HepG2 (cell line): ENCODE measurements around the gene AHCTF1. TPM values are rescaled to one million over a fixed set of nuclear protein-coding genes. Genes with fewer than 3 reads are reported as not detected.

Experiments used
- ARID5B ChIP-seq: IDR thresholded peaks from 2 replicates; pipeline ENCODE4 v1.4.0; 2020; ENCODE audit warnings: mild to moderate bottlenecking, missing genetic modification reagents
- ATF3 ChIP-seq: sonication (generic); formaldehyde crosslinking; IDR thresholded peaks from 2 replicates; pipeline ENCODE4 v1.4.0; 2020; ENCODE audit warnings: missing genetic modification reagents
- DMTF1 ChIP-seq: sonication (generic); formaldehyde crosslinking; IDR thresholded peaks from 2 replicates; pipeline ENCODE4 v1.4.0; 2020; ENCODE audit warnings: mild to moderate bottlenecking, missing genetic modification reagents
- HMGA1 ChIP-seq: sonication (generic); formaldehyde crosslinking; conservative IDR thresholded peaks from 2 replicates; pipeline ENCODE4 v1.4.0; 2020; ENCODE audit warnings: missing genetic modification reagents
- SKIL ChIP-seq: sonication (generic); formaldehyde crosslinking; IDR thresholded peaks from 2 replicates; pipeline ENCODE4 v1.8.0; 2022; ENCODE audit warnings: missing genetic modification reagents, mild to moderate bottlenecking, moderate library complexity, borderline replicate concordance
- SMC3 ChIP-seq: IDR thresholded peaks from 2 replicates; pipeline ENCODE4 v1.6.1; 2011; ENCODE audit warnings: low read length, improper control_type of control experiment
- XBP1 ChIP-seq: sonication (generic); formaldehyde crosslinking; IDR thresholded peaks from 2 replicates; pipeline ENCODE4 v1.5.0; 2020; ENCODE audit warnings: missing genetic modification reagents
- ZMYM3 ChIP-seq: sonication (generic); formaldehyde crosslinking; IDR thresholded peaks from 2 replicates; pipeline ENCODE4 v1.5.1; 2020; ENCODE audit warnings: mild to moderate bottlenecking, missing genetic modification reagents
- ZNF275 ChIP-seq: sonication (generic); formaldehyde crosslinking; IDR thresholded peaks from 2 replicates; pipeline ENCODE4 v1.8.0; 2022; ENCODE audit warnings: missing genetic modification reagents, mild to moderate bottlenecking, inconsistent platforms, borderline replicate concordance
- ZNF329 ChIP-seq: sonication (generic); formaldehyde crosslinking; IDR thresholded peaks from 2 replicates; pipeline ENCODE4 v1.9.0; 2021; ENCODE audit warnings: low read depth, mild to moderate bottlenecking, missing genetic modification reagents
- ZNF577 ChIP-seq: sonication (generic); formaldehyde crosslinking; IDR thresholded peaks from 2 replicates; pipeline ENCODE4 v1.4.0; 2020; ENCODE audit warnings: mild to moderate bottlenecking, low read depth, missing genetic modification reagents, borderline replicate concordance
- ZNF710 ChIP-seq: sonication (generic); formaldehyde crosslinking; IDR thresholded peaks from 2 replicates; pipeline ENCODE4 v1.5.0; 2020; ENCODE audit warnings: mild to moderate bottlenecking, missing genetic modification reagents, borderline replicate concordance
- ZNF788 ChIP-seq: sonication (generic); formaldehyde crosslinking; IDR thresholded peaks from 2 replicates; pipeline ENCODE4 v1.5.0; 2020; ENCODE audit warnings: mild to moderate bottlenecking, missing genetic modification reagents, borderline replicate concordance
- polyA plus RNA-seq, 8 experiments: library from polyadenylated mRNA; depleted of rRNA in 3 of 8; stranded (reverse) in 7 of 8; unstranded in 1 of 8; fragments of >200 nt; fragmentation: Illumina TruSeq in 4 of 8; extraction: Trizol in 4 of 8; gene quantifications; 2 replicates each; pipeline versions ENCODE4 v1.2.1 to v1.2.3, GENCODE V29; 2011 to 2016; ENCODE audit warnings: low read depth in 4 of 8, missing spikeins in 1 of 8, mixed read lengths in 1 of 8; ENCODE audit not compliant: insufficient read depth in 1 of 8
- total RNA-seq, 5 experiments: library from RNA; depleted of rRNA; stranded (reverse); fragments of >200 nt; fragmentation: Illumina TruSeq; extraction: Trizol; gene quantifications; 2 replicates each; pipeline ENCODE4 v1.2.3, GENCODE V29; 2016; ENCODE audit warnings: low read depth in 1 of 5

The AHCTF1 gene
- total and polyA plus RNA-seq, 2 of the 13 experiments (the other 11 are each of a cell fraction or from before 2014, with no cell fraction given), result 16.6 to 45.9 TPM

GRCh38 chr1:246801241-246802020 is 130.3 kb downstream of the AHCTF1 start (continued):
- no peak for TF ChIP-seq DMTF1 (CRISPR knock-in tag)
- TF ChIP-seq ZNF710 (CRISPR knock-in tag), result peak; percentile 22; the same call in 1 of the 2 replicates
- no peak for TF ChIP-seq ZNF788 (CRISPR knock-in tag)
- TF ChIP-seq SKIL, result no peak
- no peak for TF ChIP-seq HMGA1 (CRISPR knock-in tag)
- TF ChIP-seq ZMYM3, result peak; percentile 39; the same call in 1 of the 2 replicates
- peak; percentile 58 for TF ChIP-seq ARID5B (CRISPR knock-in tag)
- no peak for TF ChIP-seq ZNF329 (CRISPR knock-in tag)
- TF ChIP-seq ATF3 (CRISPR knock-in tag), result no peak
- TF ChIP-seq XBP1 (CRISPR knock-in tag), result no peak
- TF ChIP-seq SMC3, result no peak
- TF ChIP-seq ZNF577, result no peak
- TF ChIP-seq ZNF275 (CRISPR knock-in tag), result no peak
